ENCODE data around the gene F2RL3. TPM values are rescaled to one million over a fixed set of nuclear protein-coding genes. Genes with fewer than 3 reads are reported as not detected.

Gene F2RL3
- total and polyA plus RNA-seq, 9 of the 15 experiments (the other 6 are each of a cell fraction or from before 2014, with no cell fraction given) = 1.4 to 27.6 (median 11.9) TPM

DNA sequence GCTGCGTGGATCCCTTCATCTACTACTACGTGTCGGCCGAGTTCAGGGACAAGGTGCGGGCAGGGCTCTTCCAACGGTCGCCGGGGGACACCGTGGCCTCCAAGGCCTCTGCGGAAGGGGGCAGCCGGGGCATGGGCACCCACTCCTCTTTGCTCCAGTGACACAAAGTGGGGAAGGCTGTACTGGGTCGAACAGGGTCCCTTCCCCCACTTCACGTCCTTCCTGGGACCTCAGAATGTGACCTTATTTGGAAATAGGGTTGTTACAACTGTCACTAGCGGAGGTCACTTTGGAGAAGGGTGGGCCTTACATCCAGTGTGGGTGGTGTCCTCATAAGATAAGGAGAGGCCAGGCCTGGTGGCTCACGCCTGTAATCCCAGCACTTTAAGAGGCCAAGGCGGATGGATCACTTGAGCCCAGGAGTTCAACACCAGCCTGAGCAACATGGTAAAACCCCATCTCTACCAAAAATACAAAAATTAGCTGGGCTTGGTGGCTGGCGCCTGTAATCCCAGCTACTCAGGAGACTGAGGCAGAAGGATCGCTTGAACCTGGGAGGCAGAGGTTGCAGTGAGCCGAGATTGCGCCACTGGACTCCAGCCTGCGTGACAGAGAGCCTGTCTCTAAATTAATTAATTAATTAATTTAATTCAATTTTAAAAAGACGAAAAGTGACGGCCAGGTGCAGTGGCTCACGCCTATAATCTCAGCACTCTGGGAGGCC, 1.8 kb downstream of the F2RL3 start (continued):
- TF ChIP-seq, protein P1, sequence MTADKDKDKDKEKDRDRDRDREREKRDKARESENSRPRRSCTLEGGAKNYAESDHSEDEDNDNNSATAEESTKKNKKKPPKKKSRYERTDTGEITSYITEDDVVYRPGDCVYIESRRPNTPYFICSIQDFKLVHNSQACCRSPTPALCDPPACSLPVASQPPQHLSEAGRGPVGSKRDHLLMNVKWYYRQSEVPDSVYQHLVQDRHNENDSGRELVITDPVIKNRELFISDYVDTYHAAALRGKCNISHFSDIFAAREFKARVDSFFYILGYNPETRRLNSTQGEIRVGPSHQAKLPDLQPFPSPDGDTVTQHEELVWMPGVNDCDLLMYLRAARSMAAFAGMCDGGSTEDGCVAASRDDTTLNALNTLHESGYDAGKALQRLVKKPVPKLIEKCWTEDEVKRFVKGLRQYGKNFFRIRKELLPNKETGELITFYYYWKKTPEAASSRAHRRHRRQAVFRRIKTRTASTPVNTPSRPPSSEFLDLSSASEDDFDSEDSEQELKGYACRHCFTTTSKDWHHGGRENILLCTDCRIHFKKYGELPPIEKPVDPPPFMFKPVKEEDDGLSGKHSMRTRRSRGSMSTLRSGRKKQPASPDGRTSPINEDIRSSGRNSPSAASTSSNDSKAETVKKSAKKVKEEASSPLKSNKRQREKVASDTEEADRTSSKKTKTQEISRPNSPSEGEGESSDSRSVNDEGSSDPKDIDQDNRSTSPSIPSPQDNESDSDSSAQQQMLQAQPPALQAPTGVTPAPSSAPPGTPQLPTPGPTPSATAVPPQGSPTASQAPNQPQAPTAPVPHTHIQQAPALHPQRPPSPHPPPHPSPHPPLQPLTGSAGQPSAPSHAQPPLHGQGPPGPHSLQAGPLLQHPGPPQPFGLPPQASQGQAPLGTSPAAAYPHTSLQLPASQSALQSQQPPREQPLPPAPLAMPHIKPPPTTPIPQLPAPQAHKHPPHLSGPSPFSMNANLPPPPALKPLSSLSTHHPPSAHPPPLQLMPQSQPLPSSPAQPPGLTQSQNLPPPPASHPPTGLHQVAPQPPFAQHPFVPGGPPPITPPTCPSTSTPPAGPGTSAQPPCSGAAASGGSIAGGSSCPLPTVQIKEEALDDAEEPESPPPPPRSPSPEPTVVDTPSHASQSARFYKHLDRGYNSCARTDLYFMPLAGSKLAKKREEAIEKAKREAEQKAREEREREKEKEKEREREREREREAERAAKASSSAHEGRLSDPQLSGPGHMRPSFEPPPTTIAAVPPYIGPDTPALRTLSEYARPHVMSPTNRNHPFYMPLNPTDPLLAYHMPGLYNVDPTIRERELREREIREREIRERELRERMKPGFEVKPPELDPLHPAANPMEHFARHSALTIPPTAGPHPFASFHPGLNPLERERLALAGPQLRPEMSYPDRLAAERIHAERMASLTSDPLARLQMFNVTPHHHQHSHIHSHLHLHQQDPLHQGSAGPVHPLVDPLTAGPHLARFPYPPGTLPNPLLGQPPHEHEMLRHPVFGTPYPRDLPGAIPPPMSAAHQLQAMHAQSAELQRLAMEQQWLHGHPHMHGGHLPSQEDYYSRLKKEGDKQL (CRISPR knock-in tag; IDR thresholded peaks at IDR 0.05; ENCODE audit: borderline replicate concordance) = no peak
- TF ChIP-seq SRSF1 (IDR thresholded peaks at IDR 0.05; ENCODE audit: low read depth, low read length) (no peak), POLR2B (IDR thresholded peaks at IDR 0.05; ENCODE audit: low read depth, partially characterized antibody) (peak; percentile 87), SUPT5H (IDR thresholded peaks at IDR 0.05) (peak; percentile 82), ZNF134 (CRISPR knock-in tag; conservative IDR thresholded peaks at IDR 0.05) (no peak), ZNF780A (CRISPR knock-in tag; IDR thresholded peaks at IDR 0.05) (no peak), ZNF175 (CRISPR knock-in tag; IDR thresholded peaks at IDR 0.05; ENCODE audit: low read depth) (peak; percentile 88; the same call in 1 of the 2 replicates), TBL1XR1 (IDR thresholded peaks at IDR 0.05; ENCODE audit: low read length in 2 of 2) (peak in 1 of 2 experiments; percentile 55; a peak in 2 of 4 replicates), BCOR (IDR thresholded peaks at IDR 0.05) (peak; percentile 39), ZC3H8 (IDR thresholded peaks at IDR 0.05) (no peak), ZNF41 (CRISPR knock-in tag; conservative IDR thresholded peaks at IDR 0.05) (no peak), RBM14 (IDR thresholded peaks at IDR 0.05; ENCODE audit: borderline replicate concordance, insufficient read depth, low read depth, low read length) (no peak), HIVEP1 (CRISPR knock-in tag; IDR thresholded peaks at IDR 0.05) (no peak), ZNF224 (CRISPR knock-in tag; IDR thresholded peaks at IDR 0.05) (no peak), ZBTB1 (CRISPR knock-in tag; IDR thresholded peaks at IDR 0.05; ENCODE audit: borderline replicate concordance, low read depth) (no peak), SMC3 (conservative IDR thresholded peaks at IDR 0.05; ENCODE audit: insufficient read depth, low read depth, low read length) (no peak), SMAD1 (IDR thresholded peaks at IDR 0.05; ENCODE audit: low read depth, low read length, partially characterized antibody) (no peak)
- TF ChIP-seq, protein P2, sequence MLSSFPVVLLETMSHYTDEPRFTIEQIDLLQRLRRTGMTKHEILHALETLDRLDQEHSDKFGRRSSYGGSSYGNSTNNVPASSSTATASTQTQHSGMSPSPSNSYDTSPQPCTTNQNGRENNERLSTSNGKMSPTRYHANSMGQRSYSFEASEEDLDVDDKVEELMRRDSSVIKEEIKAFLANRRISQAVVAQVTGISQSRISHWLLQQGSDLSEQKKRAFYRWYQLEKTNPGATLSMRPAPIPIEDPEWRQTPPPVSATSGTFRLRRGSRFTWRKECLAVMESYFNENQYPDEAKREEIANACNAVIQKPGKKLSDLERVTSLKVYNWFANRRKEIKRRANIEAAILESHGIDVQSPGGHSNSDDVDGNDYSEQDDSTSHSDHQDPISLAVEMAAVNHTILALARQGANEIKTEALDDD (IDR thresholded peaks at IDR 0.05) = no peak; the same call in 1 of the 2 replicates
- TF ChIP-seq, protein P3, sequence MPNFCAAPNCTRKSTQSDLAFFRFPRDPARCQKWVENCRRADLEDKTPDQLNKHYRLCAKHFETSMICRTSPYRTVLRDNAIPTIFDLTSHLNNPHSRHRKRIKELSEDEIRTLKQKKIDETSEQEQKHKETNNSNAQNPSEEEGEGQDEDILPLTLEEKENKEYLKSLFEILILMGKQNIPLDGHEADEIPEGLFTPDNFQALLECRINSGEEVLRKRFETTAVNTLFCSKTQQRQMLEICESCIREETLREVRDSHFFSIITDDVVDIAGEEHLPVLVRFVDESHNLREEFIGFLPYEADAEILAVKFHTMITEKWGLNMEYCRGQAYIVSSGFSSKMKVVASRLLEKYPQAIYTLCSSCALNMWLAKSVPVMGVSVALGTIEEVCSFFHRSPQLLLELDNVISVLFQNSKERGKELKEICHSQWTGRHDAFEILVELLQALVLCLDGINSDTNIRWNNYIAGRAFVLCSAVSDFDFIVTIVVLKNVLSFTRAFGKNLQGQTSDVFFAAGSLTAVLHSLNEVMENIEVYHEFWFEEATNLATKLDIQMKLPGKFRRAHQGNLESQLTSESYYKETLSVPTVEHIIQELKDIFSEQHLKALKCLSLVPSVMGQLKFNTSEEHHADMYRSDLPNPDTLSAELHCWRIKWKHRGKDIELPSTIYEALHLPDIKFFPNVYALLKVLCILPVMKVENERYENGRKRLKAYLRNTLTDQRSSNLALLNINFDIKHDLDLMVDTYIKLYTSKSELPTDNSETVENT (CRISPR knock-in tag; IDR thresholded peaks at IDR 0.05) = no peak
